Hematopoietic multipotent progenitor cell treated with erythropoietin and hydrocortisone succinate and interleukin-3 and kit ligand, for 4 days (in vitro differentiated cells): Measurements from ENCODE around the gene CHST13.
"Not testable (repeated sequence)": the region's sequence is repeated elsewhere in the genome, so short reads cannot be mapped to it uniquely, and the experiment has no call there.

ENCODE experiments used
- DNase-seq: peaks from one replicate; pipeline ENCODE4 v3.0.0-alpha.2; 2015

CHST13 gene

DNA sequence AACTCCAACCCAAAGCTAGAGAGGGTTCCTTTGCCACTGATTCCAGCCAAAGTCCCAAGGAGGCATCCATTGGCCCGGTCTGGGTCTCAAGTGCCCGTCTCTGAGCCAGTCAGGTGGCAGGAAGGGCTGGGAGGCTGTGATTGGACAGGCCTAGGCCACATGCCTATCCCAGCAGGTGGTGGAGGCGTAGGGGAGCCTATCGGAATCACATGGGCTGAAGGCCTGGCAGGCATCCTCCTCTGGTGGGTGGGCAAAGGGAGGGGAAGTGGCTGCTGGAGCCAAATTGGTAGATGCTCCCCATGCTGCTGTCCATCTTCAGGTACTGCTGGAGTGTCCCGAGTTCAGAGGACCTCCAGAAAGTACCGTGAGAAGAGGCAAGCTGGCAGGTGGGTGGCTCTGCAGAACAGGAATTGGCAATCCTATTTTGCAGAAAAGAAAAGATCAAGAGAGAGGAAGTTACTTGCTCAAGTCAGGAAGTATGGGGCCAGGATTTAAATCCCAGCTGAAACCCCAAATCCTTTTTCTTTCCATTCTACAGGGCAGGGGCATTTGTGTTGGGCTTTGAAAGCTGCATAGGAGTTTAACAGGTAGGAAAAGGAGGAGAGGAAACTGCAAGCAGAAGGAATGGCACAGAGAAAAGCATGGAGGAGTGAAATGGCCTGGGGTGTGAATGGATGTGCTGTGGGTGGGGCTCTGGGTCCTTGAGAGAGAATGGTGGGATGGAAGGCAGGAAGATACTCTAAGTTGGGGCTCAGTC, 3.7 kb downstream of the CHST13 start:
- peak; percentile 22 for DNase-seq

GRCh38 chr3:126528419-126528799, 4.5 kb downstream of the CHST13 start:
- no peak for DNase-seq

DNA sequence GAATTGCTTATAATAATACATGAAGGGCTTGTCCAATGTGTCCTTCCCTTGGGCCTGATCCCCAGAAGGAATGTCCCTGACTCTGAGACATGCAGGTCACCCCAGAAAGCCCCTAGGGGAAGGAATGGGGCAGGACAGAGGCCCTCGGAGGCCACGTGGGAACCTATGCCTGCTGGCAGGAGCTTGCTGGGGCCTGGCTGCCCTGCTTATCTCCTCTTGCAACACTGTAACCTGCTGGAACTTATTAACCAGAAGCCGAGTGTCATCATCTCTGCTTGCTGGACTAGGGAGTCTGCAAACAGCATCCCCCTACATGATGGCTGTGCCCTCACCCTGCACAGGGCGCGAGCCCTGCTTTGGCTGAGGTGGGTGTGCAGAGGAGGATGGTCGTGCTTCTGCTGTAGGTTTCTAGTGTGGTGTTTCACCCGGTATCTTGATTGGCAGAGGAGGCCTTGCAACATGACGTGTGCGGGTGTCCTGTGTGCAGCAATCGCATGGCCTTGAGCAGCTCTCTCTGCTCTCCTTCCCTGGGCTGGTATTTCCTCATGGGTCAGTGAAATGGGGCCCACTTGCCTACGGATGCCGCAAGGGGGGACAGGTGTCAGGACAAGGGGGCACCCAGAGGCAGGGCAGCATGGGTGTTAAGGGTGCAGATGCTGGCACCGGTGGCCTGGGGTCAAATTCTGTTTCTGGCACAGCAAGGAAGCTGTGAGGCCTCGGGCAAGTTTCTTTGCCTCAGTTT, 5.0 kb downstream of the CHST13 start:
- peak; percentile 85 for DNase-seq

- DNase-seq: peak; percentile 31
Observed at GRCh38 chr3:126529585-126530170, 5.7 kb downstream of the CHST13 start.

DNA sequence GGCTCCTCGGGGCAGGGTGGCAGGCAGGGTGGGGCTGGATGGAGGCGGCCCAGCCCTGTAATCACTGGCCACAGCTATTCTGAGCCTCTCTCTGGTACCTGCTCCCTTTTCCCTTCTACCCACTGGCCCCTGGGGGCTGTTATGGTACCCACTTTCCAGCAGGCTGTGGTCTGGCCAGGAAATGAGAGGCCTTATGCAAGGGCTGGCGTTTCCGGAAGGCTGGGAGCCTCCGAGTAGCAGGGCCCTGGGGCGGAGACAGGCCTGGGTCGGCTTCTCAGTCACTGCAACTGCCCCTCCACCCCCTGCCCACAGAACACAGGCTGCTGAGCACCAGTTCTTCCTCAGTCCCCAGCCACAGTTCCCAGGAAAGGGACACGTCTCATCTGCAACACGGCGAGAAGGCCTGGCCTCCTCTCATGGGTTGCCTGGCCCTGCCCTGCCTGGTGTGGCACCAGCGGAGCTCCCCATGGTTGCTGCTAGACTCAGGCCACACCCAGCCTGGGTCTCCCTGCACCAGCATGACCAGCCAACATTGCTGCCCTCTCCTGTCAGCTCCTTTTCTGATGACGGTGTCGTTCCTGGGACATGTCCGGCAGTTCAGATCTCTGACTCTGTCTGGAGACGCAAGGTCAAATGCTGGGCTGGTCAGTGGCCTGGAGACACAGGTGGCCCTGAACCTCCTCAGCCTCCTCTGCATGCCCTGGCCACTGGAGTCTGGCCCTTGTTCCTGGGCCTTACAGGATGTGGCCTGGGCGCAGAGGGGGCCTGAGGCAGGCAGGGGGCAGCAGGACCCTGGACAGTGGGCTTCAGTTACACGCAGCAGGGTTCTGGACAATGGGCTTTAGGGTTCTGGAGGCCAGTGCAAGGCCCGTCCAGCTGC, 6.5 kb downstream of the CHST13 start:
- DNase-seq: peak; percentile 96

GRCh38 chr3:126531051-126531330, 7.0 kb downstream of the CHST13 start:
- no peak for DNase-seq

- peak; percentile 60 for DNase-seq
Observed at GRCh38 chr3:126533506-126533905, 9.6 kb downstream of the CHST13 start.

- not testable (repeated sequence) for DNase-seq
Observed at GRCh38 chr3:126534716-126535115, 10.8 kb downstream of the CHST13 start.

GRCh38 chr3:126535636-126536035, 11.7 kb downstream of the CHST13 start:
- DNase-seq: no peak

DNA sequence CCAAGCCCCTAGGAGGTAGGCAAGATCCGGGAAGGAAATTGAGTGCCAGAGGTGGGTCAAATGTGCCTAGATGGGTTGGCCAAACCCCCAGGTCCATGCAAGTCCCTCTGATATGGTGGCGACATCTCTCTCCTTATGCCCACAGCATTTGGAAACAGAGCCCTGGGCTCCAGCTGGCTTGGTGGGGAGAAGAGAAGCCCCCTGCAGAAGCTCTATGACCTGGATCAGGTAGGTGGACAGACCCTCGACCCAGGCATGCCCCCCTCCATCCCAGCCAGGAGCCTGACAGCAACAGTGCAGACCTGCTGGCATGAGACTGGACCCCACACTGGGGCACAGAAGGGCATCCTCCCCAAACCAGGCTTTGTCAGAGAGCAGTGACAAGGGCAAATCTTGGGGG, 12.2 kb downstream of the CHST13 start:
- DNase-seq: no peak

- no peak for DNase-seq
Observed at GRCh38 chr3:126537116-126537729, 13.3 kb downstream of the CHST13 start.

DNA sequence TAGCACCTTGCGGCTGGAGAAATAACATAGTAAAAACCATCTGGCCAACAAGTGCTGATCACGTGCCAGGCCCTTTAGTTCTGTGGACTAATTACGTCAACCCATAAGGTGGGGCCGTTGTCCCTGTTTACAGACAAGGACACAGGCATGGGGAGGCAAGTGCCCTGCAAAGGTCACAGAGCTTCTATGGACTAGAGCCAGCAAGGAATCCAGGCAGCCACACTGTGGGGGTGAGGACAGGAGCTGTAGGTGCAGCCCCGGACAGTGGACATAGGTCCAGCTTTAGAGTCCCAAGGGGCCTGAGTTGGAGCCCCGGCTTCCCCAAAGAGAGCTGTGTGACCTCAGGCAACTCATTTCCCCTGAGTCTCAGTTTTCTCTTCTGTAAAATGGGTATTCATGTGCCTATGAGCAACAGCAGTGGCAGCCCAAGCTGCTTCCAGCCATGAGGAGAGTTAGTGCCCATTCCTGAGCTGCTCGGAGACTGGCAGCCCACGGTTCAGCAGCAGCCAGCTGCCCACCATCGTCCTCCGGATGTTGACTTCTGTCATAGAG, 13.9 kb downstream of the CHST13 start:
- DNase-seq: no peak

GRCh38 chr3:126538316-126538715, 14.4 kb downstream of the CHST13 start:
- DNase-seq: no peak

- DNase-seq: no peak
Observed at GRCh38 chr3:126538966-126539365, 15.0 kb downstream of the CHST13 start.

DNA sequence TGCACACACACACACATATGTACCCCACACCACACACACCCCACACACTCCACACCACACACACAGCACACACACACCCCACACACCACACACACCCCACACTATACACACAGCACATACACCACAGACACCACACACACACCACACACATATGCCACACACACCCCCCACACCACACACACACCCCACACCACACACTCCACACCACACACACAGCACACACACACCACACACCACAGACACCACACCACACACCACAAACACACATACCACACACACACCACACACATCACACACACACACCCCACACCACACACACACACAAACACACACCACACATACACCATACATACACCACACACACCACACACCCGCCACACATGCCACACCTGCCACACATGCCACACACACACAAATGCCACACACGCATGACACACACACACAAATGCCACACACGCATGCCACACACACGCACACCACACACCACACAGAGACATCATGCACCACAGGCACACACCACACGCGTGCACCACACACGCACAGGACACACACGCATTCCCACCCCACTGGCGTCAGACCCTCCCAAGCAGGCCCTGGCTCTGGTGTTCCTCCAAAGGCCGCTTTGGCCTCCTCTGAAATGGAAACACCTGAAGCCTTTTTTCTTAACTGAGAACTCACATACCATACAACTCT, 15.7 kb downstream of the CHST13 start:
- no peak for DNase-seq

GRCh38 chr3:126540342-126540849, 16.4 kb downstream of the CHST13 start:
- DNase-seq: peak; percentile 94

GRCh38 chr3:126540951-126541627, 17.1 kb downstream of the CHST13 start:
- DNase-seq: peak; percentile 89

- DNase-seq: no peak
Observed at GRCh38 chr3:126541628-126542339, 17.8 kb downstream of the CHST13 start.

DNA sequence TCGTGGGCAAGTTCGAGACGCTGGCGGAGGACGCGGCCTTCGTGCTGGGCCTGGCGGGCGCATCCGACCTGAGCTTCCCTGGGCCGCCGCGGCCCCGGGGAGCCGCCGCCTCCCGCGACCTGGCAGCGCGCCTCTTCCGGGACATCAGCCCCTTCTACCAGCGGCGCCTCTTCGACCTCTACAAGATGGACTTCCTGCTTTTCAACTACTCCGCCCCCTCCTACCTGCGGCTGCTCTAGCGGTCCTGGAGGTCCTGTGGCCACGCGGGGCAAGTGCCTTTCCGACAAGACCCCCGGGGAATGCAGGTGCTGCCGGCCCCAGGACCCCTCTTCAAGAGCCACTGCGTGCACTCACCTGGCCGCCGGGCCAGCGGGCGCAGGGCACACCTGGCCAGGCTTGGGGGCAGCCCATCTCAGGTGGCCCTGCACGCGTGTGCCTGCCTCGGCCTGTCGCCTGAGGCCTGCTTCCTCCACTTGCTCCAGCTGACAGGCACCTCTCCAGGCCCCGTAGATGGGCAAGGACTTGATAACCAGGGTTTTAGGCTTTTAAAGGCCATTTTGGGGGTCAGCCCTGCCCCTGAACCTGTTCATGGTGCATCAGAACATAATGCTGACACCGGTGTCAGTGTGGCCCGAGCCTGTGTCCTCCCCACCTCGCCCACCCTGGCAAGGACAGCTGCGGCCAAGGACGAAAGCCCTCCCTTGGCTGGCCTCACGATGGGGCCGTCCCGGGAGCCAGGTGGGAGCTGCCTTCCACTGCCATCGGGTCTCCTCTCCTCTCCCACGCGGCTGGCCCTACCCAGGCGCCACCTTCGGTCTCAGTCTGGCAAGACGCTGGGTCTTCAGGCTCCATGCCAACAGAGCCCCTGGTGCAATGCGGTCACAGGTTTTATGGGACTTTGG, 18.6 kb downstream of the CHST13 start:
- no peak for DNase-seq
